ENCODE measurements around the gene SLX9.

Gene SLX9

GRCh38 chr21:44960141-44961092 lies 20.6 kb downstream of the SLX9 start:
- POLR2A ChIA-PET = no interaction called here
- CTCF ChIA-PET = no interaction called here
- TF ChIP-seq L3MBTL2 (conservative IDR thresholded peaks at IDR 0.05) (no peak), SUZ12 (IDR thresholded peaks at IDR 0.05) (no peak), FOXM1 (IDR thresholded peaks at IDR 0.05; ENCODE audit: borderline replicate concordance) (no peak), SP1 (IDR thresholded peaks at IDR 0.05) (no peak), TARDBP (IDR thresholded peaks at IDR 0.05) (no peak), ELF4 (IDR thresholded peaks at IDR 0.05) (no peak), FOXA1 (IDR thresholded peaks at IDR 0.05) (no peak), BHLHE40 (IDR thresholded peaks at IDR 0.05; ENCODE audit: borderline replicate concordance) (no peak), ZNF384 (IDR thresholded peaks at IDR 0.05) (no peak), LEF1 (IDR thresholded peaks at IDR 0.05; ENCODE audit: borderline replicate concordance) (no peak), PKNOX1 (IDR thresholded peaks at IDR 0.05) (no peak)

GRCh38 chr21:44962403-44962966 lies 22.7 kb downstream of the SLX9 start:
- no peak for DNase-seq (ENCODE audit: extremely low spot score)
- ChIA-PET CTCF (interaction anchor here (1.1 kb wide), 1 partner anchor 13 kb away, joined by 3 read pairs; no protein-coding TSS in a partner anchor), POLR2A (no interaction called here)
- TF ChIP-seq L3MBTL2 (conservative IDR thresholded peaks at IDR 0.05) = no peak
- no peak for TF ChIP-seq NFRKB (IDR thresholded peaks at IDR 0.05)

More at GRCh38 chr21:44960141-44961092, 20.6 kb downstream of the SLX9 start:
- DNase-seq (ENCODE audit: extremely low spot score) = no peak

- CTCF ChIA-PET = no interaction called here
- POLR2A ChIA-PET = no interaction called here
- no peak for TF ChIP-seq ZNF384 (IDR thresholded peaks at IDR 0.05)
- no peak for TF ChIP-seq CTBP1 (IDR thresholded peaks at IDR 0.05; ENCODE audit: borderline replicate concordance)
- no peak for TF ChIP-seq HDGF (IDR thresholded peaks at IDR 0.05; ENCODE audit: borderline replicate concordance)
- no peak for TF ChIP-seq TARDBP (IDR thresholded peaks at IDR 0.05)
- TF ChIP-seq FOXK2 (IDR thresholded peaks at IDR 0.05) = no peak
- TF ChIP-seq FOXM1 (IDR thresholded peaks at IDR 0.05; ENCODE audit: borderline replicate concordance) = no peak
- TF ChIP-seq L3MBTL2 (conservative IDR thresholded peaks at IDR 0.05) = no peak
- TF ChIP-seq LEF1 (IDR thresholded peaks at IDR 0.05; ENCODE audit: borderline replicate concordance) = no peak
- no peak for DNase-seq (ENCODE audit: extremely low spot score)
These were observed 24.6 kb downstream of the SLX9 start for GRCh38 chr21:44964381-44964780.

GRCh38 chr21:44965251-44966022 lies 25.6 kb downstream of the SLX9 start:
- CTCF ChIA-PET = no interaction called here
- TF ChIP-seq HDGF (IDR thresholded peaks at IDR 0.05; ENCODE audit: borderline replicate concordance) = no peak
- no peak for TF ChIP-seq FOXM1 (IDR thresholded peaks at IDR 0.05; ENCODE audit: borderline replicate concordance)
- TF ChIP-seq FOXK2 (IDR thresholded peaks at IDR 0.05) = no peak
- TF ChIP-seq L3MBTL2 (conservative IDR thresholded peaks at IDR 0.05) = no peak
- no peak for TF ChIP-seq ARNT (IDR thresholded peaks at IDR 0.05)
- TF ChIP-seq NFRKB (IDR thresholded peaks at IDR 0.05) = no peak
- no peak for TF ChIP-seq ZNF384 (IDR thresholded peaks at IDR 0.05)
- no peak for DNase-seq (ENCODE audit: extremely low spot score)
- POLR2A ChIA-PET = no interaction called here

- no peak for DNase-seq (ENCODE audit: extremely low spot score)
- ChIA-PET POLR2A (no interaction called here), CTCF (no interaction called here)
- no peak for TF ChIP-seq FOXM1 (IDR thresholded peaks at IDR 0.05; ENCODE audit: borderline replicate concordance)
- TF ChIP-seq FOXA1 (IDR thresholded peaks at IDR 0.05) = no peak
- no peak for TF ChIP-seq SUZ12 (IDR thresholded peaks at IDR 0.05)
- TF ChIP-seq SP1 (IDR thresholded peaks at IDR 0.05) = no peak
- no peak for TF ChIP-seq L3MBTL2 (conservative IDR thresholded peaks at IDR 0.05)
These were observed 26.6 kb downstream of the SLX9 start for GRCh38 chr21:44966135-44967081.

- ChIA-PET POLR2A (no interaction called here), CTCF (no interaction called here)
- DNase-seq (ENCODE audit: extremely low spot score) = no peak
- TF ChIP-seq SP1 (IDR thresholded peaks at IDR 0.05) (no peak), FOXK2 (IDR thresholded peaks at IDR 0.05) (no peak), HDGF (IDR thresholded peaks at IDR 0.05; ENCODE audit: borderline replicate concordance) (no peak), CTBP1 (IDR thresholded peaks at IDR 0.05; ENCODE audit: borderline replicate concordance) (no peak), FOXA1 (IDR thresholded peaks at IDR 0.05) (no peak)
These were observed 27.5 kb downstream of the SLX9 start for GRCh38 chr21:44967082-44968047.
